Stimulated activated CD4-positive, alpha-beta T cell treated with anti-CD3 and anti-CD28 coated beads, Interleukin-1b, Interleukin-23, amount 100 ng/mL, for 1 hour (primary cell): ENCODE data around the gene CACNA1E.

ENCODE experiments used
- DNase-seq, 2 donors: peaks; one replicate each; pipeline ENCODE4 v3.0.0-alpha.2; 2020; ENCODE audit warnings: low read depth in 2 of 2

Gene CACNA1E

GRCh38 chr1:181483285-181484195 is at the start of gene CACNA1E:
CACNA1E (plus strand) TSS chr1:181483517; CDS start chr1:181483745, 228 bp downstream.
- DNase-seq, result no peak

- DNase-seq, result no peak
Observed at GRCh38 chr1:181433931-181434330, 49.4 kb upstream of the CACNA1E start.

- no peak for DNase-seq
Observed at GRCh38 chr1:181438013-181438412, 45.3 kb upstream of the CACNA1E start.

- DNase-seq, result no peak
Observed at GRCh38 chr1:181440510-181440909, 42.8 kb upstream of the CACNA1E start.

GRCh38 chr1:181442181-181442525 is 41.2 kb upstream of the CACNA1E start:
- no peak for DNase-seq

GRCh38 chr1:181443231-181443853 is 40.0 kb upstream of the CACNA1E start:
- no peak for DNase-seq

- no peak for DNase-seq
Observed at GRCh38 chr1:181445436-181445835, 37.9 kb upstream of the CACNA1E start.

GRCh38 chr1:181448461-181448860 is 34.9 kb upstream of the CACNA1E start:
- DNase-seq, result no peak

- DNase-seq, result no peak
Observed at GRCh38 chr1:181451661-181452230, 31.6 kb upstream of the CACNA1E start.

GRCh38 chr1:181452746-181453145 is 30.6 kb upstream of the CACNA1E start:
- DNase-seq, result no peak

GRCh38 chr1:181453541-181454201 is 29.6 kb upstream of the CACNA1E start:
- no peak for DNase-seq

- DNase-seq, result no peak
Observed at GRCh38 chr1:181456551-181456950, 26.8 kb upstream of the CACNA1E start.

GRCh38 chr1:181458419-181458818 is 24.9 kb upstream of the CACNA1E start:
- no peak for DNase-seq

- DNase-seq, result no peak
Observed at GRCh38 chr1:181459067-181459466, 24.2 kb upstream of the CACNA1E start.

- DNase-seq, result no peak
Observed at GRCh38 chr1:181469829-181470228, 13.5 kb upstream of the CACNA1E start.

- DNase-seq, result no peak
Observed at GRCh38 chr1:181475580-181475979, 7.7 kb upstream of the CACNA1E start.

- no peak for DNase-seq
Observed at GRCh38 chr1:181476581-181476980, 6.7 kb upstream of the CACNA1E start.

GRCh38 chr1:181478306-181478705 is 5.0 kb upstream of the CACNA1E start:
- DNase-seq, result no peak

GRCh38 chr1:181479137-181479745 is 4.1 kb upstream of the CACNA1E start:
- no peak for DNase-seq

GRCh38 chr1:181482001-181482430 is 1.3 kb upstream of the CACNA1E start:
- DNase-seq, result no peak

GRCh38 chr1:181482521-181483284 is 614 bp upstream of the CACNA1E start:
- DNase-seq, result no peak
